ENCODE data around the gene ATP8A2.

Gene ATP8A2

GRCh38 chr13:26010487-26011207 lies 638.9 kb downstream of the ATP8A2 start:
- Histone ChIP-seq H3K4me3 (no peak overlapping the region), H3K27ac (no peak overlapping the region)

GRCh38 chr13:26011208-26011573 lies 639.4 kb downstream of the ATP8A2 start:
- Histone ChIP-seq H3K4me3 (no peak overlapping the region), H3K27ac (no peak overlapping the region)

- peak overlapping the region; percentile 18 to 27 (median 24) for H3K4me3 ChIP-seq
- H3K27ac ChIP-seq: peak overlapping the region in 2 of 21 experiments; percentile 33 to 55
Observed at GRCh38 chr13:26011996-26012821, 640.4 kb downstream of the ATP8A2 start.

GRCh38 chr13:26012995-26013394 lies 641.2 kb downstream of the ATP8A2 start:
- Histone ChIP-seq H3K27ac (no peak overlapping the region), H3K4me3 (peak overlapping the region in 1 of 7 experiments; percentile 24)

GRCh38 chr13:26015271-26016125 lies 643.7 kb downstream of the ATP8A2 start:
- H3K27ac ChIP-seq: peak overlapping the region in 1 of 21 experiments; percentile 24

GRCh38 chr13:26016189-26016588 lies 644.4 kb downstream of the ATP8A2 start:
- peak overlapping the region in 1 of 21 experiments; percentile 24 for H3K27ac ChIP-seq
- H3K4me3 ChIP-seq: no peak overlapping the region

More at GRCh38 chr13:26015271-26016125, 643.7 kb downstream of the ATP8A2 start:
- no peak overlapping the region for H3K4me3 ChIP-seq

- H3K27ac ChIP-seq: peak overlapping the region in 1 of 21 experiments; percentile 50
- no peak overlapping the region for H3K4me3 ChIP-seq
Observed at GRCh38 chr13:26017196-26017921, 645.6 kb downstream of the ATP8A2 start.

- Histone ChIP-seq H3K27ac (peak overlapping the region in 1 of 21 experiments; percentile 50), H3K4me3 (no peak overlapping the region)
Observed at GRCh38 chr13:26017932-26018665, 646.3 kb downstream of the ATP8A2 start.

- Histone ChIP-seq H3K4me3 (no peak overlapping the region), H3K27ac (no peak overlapping the region)
Observed at GRCh38 chr13:26019251-26019650, 647.5 kb downstream of the ATP8A2 start.

- Histone ChIP-seq H3K27ac (no peak overlapping the region), H3K4me3 (no peak overlapping the region)
Observed at GRCh38 chr13:26019881-26020870, 648.4 kb downstream of the ATP8A2 start.

- no peak overlapping the region for H3K4me3 ChIP-seq
- H3K27ac ChIP-seq: no peak overlapping the region
Observed at GRCh38 chr13:26020891-26021290, 649.1 kb downstream of the ATP8A2 start.

- H3K4me3 ChIP-seq: no peak overlapping the region
- H3K27ac ChIP-seq: no peak overlapping the region
Observed at GRCh38 chr13:26021516-26021915, 649.7 kb downstream of the ATP8A2 start.

GRCh38 chr13:26021956-26022355 lies 650.2 kb downstream of the ATP8A2 start:
- no peak overlapping the region for H3K27ac ChIP-seq
- H3K4me3 ChIP-seq: no peak overlapping the region

GRCh38 chr13:26022538-26023292 lies 650.9 kb downstream of the ATP8A2 start:
- H3K27ac ChIP-seq: no peak overlapping the region
- no peak overlapping the region for H3K4me3 ChIP-seq

- Histone ChIP-seq H3K27ac (no peak overlapping the region), H3K4me3 (no peak overlapping the region)
Observed at GRCh38 chr13:26024558-26024957, 652.8 kb downstream of the ATP8A2 start.

GRCh38 chr13:26025196-26025595 lies 653.4 kb downstream of the ATP8A2 start:
- Histone ChIP-seq H3K4me3 (no peak overlapping the region), H3K27ac (no peak overlapping the region)

- Histone ChIP-seq H3K4me3 (no peak overlapping the region), H3K27ac (no peak overlapping the region)
Observed at GRCh38 chr13:26025771-26026170, 654.0 kb downstream of the ATP8A2 start.
